Activated CD4-positive, alpha-beta T cell treated with anti-CD3 and anti-CD28 coated beads for 36 hours (primary cell): ENCODE results near the gene CRYBA2. TPM values are rescaled to one million over a fixed set of nuclear protein-coding genes. Genes with fewer than 3 reads are reported as not detected.

Experiments used
- ATAC-seq: fragments of 200-7000 bp; cut with Tn5 transposase; one replicate; pipeline ENCODE4 v1.10.0; 2021; ENCODE audit warnings: mild to moderate bottlenecking, moderate library complexity
- CTCF ChIA-PET: fragments of 350-600 bp; sonication (Branson Sonifier 250); formaldehyde crosslinking; loops from one replicate; lab custom pipeline; 2021; ENCODE audit warnings: antibody characterized with exemption; lab: Charles Lee
- POLR2A ChIA-PET: fragments of 350-600 bp; sonication (Branson Sonifier 250); formaldehyde crosslinking; loops from one replicate; lab custom pipeline; 2021; ENCODE audit warnings: antibody characterized with exemption, inconsistent platforms; lab: Charles Lee
- DNase-seq: peaks from one replicate; pipeline ENCODE4 v3.0.0-alpha.2; 2020
- H3K27ac Mint-ChIP-seq: one replicate; pipeline ENCODE4 v1.8.0; 2021; ENCODE audit warnings: mixed read lengths
- H3K27me3 Mint-ChIP-seq: one replicate; pipeline ENCODE4 v1.8.0; 2021; ENCODE audit warnings: mixed read lengths
- H3K36me3 Mint-ChIP-seq: one replicate; pipeline ENCODE4 v1.8.0; 2021; ENCODE audit warnings: low read depth, mixed read lengths
- H3K4me1 Mint-ChIP-seq: one replicate; pipeline ENCODE4 v1.8.0; 2021; ENCODE audit warnings: mixed read lengths
- H3K4me3 Mint-ChIP-seq: one replicate; pipeline ENCODE4 v1.8.0; 2021; ENCODE audit warnings: mild to moderate bottlenecking, moderate library complexity, mixed read lengths
- H3K9me3 Mint-ChIP-seq: one replicate; pipeline ENCODE4 v1.8.0; 2021; ENCODE audit warnings: low read depth, mixed read lengths
- intact Hi-C, 2 experiments: fragments of 100-400 bp; cut with DNase I in 1 of 2; cut with micrococcal nuclease in 1 of 2; formaldehyde crosslinking; loops; one replicate each; pipeline versions ENCODE4 v1.14.2 to v1.15.1; 2022 to 2024; cut with DNase I, micrococcal nuclease
- total RNA-seq, 2 experiments: library from RNA; stranded (reverse); gene quantifications; one replicate each; pipeline ENCODE4 v1.2.3, GENCODE V29; 2021

The CRYBA2 gene
- total RNA-seq, 2 experiments from 2014 or later: not detected

DNA sequence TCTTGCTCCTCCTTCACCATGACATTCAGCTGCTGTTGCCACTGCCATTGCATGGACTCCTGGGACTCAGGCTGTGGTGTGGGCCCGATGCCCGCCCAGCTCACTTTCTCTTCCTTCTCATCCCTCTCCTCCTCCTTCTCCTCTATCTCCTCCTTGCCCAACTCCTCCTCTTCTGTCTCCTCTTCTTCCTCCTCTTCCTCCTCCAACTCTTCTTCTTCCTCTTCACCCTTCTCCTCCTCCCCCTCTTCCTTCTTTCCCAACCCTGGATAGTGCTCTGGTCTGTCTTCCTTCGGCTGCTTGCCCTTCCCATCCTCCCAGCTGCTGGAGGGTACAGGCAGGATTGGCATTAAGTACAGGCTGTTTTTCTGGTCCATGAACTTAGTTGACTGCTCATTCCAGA lies 10.8 kb upstream of the CRYBA2 start:
- CTCF ChIA-PET: interaction anchor here (0.5 to 4.1 kb wide), 4 partner anchors 9 to 152 kb away, joined by 3 to 20 read pairs (median 12); no protein-coding TSS in a partner anchor

GRCh38 chr2:219003267-219003634 lies 10.0 kb upstream of the CRYBA2 start:
- DNase-seq (no peak), ATAC-seq (no peak)
- ChIA-PET CTCF (interaction anchor here (0.6 to 4.1 kb wide), 6 partner anchors 8 to 140 kb away, joined by 3 to 20 read pairs (median 4); no protein-coding TSS in a partner anchor), POLR2A (interaction anchor here (0.6 kb wide), 1 partner anchor 208 kb away, joined by 5 read pairs; no protein-coding TSS in a partner anchor)
- Mint-ChIP-seq H3K4me3 (no peak overlapping the region), H3K27me3 (peaks cover 67% of the 10 kb centered on the region), H3K36me3 (no peaks in the 10 kb centered on the region), H3K27ac (no peak overlapping the region), H3K9me3 (no peaks in the 10 kb centered on the region), H3K4me1 (peaks cover 14% of the 10 kb centered on the region)
- intact Hi-C loops: loop anchor here in 1 of 2 experiments (2.0 kb wide), 1 partner anchor 150 kb away; no protein-coding TSS in a partner anchor

More for the DNA sequence above, 10.8 kb upstream of the CRYBA2 start:
- Mint-ChIP-seq H3K27me3 (peaks cover 63% of the 10 kb centered on the region), H3K9me3 (no peaks in the 10 kb centered on the region), H3K4me3 (no peak overlapping the region), H3K4me1 (peaks cover 14% of the 10 kb centered on the region), H3K36me3 (no peaks in the 10 kb centered on the region), H3K27ac (no peak overlapping the region)
- DNase-seq (no peak), ATAC-seq (no peak)
- POLR2A ChIA-PET: no interaction called here
- intact Hi-C loops: loop anchor here in 1 of 2 experiments (2.0 kb wide), 1 partner anchor 151 kb away; no protein-coding TSS in a partner anchor

- intact Hi-C loops: loop anchor here in 1 of 2 experiments (1.0 to 2.0 kb wide), 2 partner anchors 22 to 150 kb away; no protein-coding TSS in a partner anchor
- peak overlapping the region; percentile 14 for H3K4me3 Mint-ChIP-seq
- no peak overlapping the region for H3K27ac Mint-ChIP-seq
- peaks cover 69% of the 10 kb centered on the region for H3K27me3 Mint-ChIP-seq
- H3K36me3 Mint-ChIP-seq: no peaks in the 10 kb centered on the region
- no peaks in the 10 kb centered on the region for H3K9me3 Mint-ChIP-seq
- peaks cover 14% of the 10 kb centered on the region for H3K4me1 Mint-ChIP-seq
- POLR2A ChIA-PET: no interaction called here
- CTCF ChIA-PET: interaction anchor here (0.5 to 4.1 kb wide), 11 partner anchors 12 to 641 kb away, joined by 3 to 19 read pairs (median 3); no protein-coding TSS in a partner anchor
- ATAC-seq (peak; percentile 67), DNase-seq (peak; percentile 83)
These were observed 9.4 kb upstream of the CRYBA2 start for GRCh38 chr2:219002395-219003266.

GRCh38 chr2:219001577-219002394 lies 8.6 kb upstream of the CRYBA2 start:
- Mint-ChIP-seq H3K9me3 (no peaks in the 10 kb centered on the region), H3K4me3 (no peak overlapping the region), H3K4me1 (peaks cover 14% of the 10 kb centered on the region), H3K36me3 (no peaks in the 10 kb centered on the region), H3K27me3 (peaks cover 70% of the 10 kb centered on the region), H3K27ac (no peak overlapping the region)
- CTCF ChIA-PET: interaction anchor here (0.5 to 1.5 kb wide), 11 partner anchors 11 to 600 kb away, joined by 3 to 6 read pairs (median 3); no protein-coding TSS in a partner anchor
- intact Hi-C loops: loop anchor here in 1 of 2 experiments (1.0 to 2.0 kb wide), 2 partner anchors 21 to 149 kb away; no protein-coding TSS in a partner anchor
- peak; percentile 70 for ATAC-seq
- DNase-seq: peak; percentile 80
- POLR2A ChIA-PET: no interaction called here

DNA sequence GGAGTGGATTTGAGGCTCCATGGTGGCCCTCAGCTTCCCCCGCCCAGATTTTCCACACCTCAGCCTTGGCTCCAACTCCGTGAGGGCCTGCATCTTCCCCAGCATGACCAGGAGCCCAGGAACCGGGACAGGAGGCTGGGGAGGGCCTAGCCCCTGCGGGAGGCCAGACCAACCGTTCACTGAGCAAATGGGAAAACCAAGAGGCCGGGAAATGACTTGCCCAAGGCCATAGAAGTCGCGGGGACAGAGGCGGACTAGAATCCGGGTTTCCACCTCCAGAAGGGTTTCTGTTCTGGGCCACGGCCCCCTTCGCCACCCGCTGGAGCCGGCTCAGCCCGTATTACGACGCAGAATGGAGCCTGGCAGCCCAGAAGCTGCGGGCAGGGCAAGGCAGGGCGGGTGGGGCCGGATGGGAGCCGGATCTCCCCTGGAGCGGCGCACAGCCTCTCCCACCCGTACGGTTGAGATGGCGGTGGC lies 7.9 kb upstream of the CRYBA2 start:
- CTCF ChIA-PET: interaction anchor here (0.8 to 1.5 kb wide), 4 partner anchors 21 to 600 kb away, joined by 3 to 5 read pairs (median 4); no protein-coding TSS in a partner anchor
- ATAC-seq (no peak), DNase-seq (no peak)
- intact Hi-C loops: no loop called here
- H3K27me3 Mint-ChIP-seq: peaks cover 71% of the 10 kb centered on the region
- POLR2A ChIA-PET: no interaction called here
- H3K27ac Mint-ChIP-seq: no peak overlapping the region
- H3K36me3 Mint-ChIP-seq: no peaks in the 10 kb centered on the region
- H3K4me3 Mint-ChIP-seq: no peak overlapping the region
- peaks cover 14% of the 10 kb centered on the region for H3K4me1 Mint-ChIP-seq
- no peaks in the 10 kb centered on the region for H3K9me3 Mint-ChIP-seq

DNA sequence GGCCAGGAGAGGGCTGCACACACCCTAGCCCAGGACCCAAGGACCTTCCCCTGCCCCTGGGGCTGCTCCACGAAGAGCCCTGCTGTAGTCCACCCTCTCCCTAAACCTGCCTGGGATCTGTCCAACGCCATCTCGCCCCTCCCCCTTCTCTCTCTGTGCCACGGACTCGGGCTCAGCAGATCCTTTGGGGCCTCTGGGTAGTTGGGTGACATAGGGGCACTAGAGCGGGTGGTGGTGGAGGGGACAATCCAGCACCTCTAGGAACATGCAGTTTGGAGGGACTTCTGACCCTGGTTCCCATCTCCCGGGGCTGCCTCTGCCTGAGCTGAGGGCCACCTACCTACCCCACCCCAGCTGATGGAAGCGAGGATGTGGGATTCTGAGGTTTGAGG lies 7.3 kb upstream of the CRYBA2 start:
- Mint-ChIP-seq H3K36me3 (no peaks in the 10 kb centered on the region), H3K4me3 (no peak overlapping the region), H3K27ac (no peak overlapping the region), H3K4me1 (peaks cover 14% of the 10 kb centered on the region), H3K27me3 (peaks cover 72% of the 10 kb centered on the region), H3K9me3 (no peaks in the 10 kb centered on the region)
- CTCF ChIA-PET: no interaction called here
- DNase-seq (no peak), ATAC-seq (no peak)
- intact Hi-C loops: no loop called here
- POLR2A ChIA-PET: no interaction called here

GRCh38 chr2:218999881-219000568 lies 6.8 kb upstream of the CRYBA2 start:
- no peak for DNase-seq
- H3K36me3 Mint-ChIP-seq: no peaks in the 10 kb centered on the region
- ChIA-PET POLR2A (no interaction called here), CTCF (interaction anchor here (0.6 to 1.3 kb wide), 2 partner anchors 11 to 1297 kb away, joined by 3 read pairs; no protein-coding TSS in a partner anchor)
- no peak overlapping the region for H3K4me3 Mint-ChIP-seq
- peaks cover 14% of the 10 kb centered on the region for H3K4me1 Mint-ChIP-seq
- H3K27ac Mint-ChIP-seq: no peak overlapping the region
- no peak for ATAC-seq
- intact Hi-C loops: loop anchor here in 1 of 2 experiments (5.0 kb wide), 1 partner anchor 128 kb away; no protein-coding TSS in a partner anchor
- H3K9me3 Mint-ChIP-seq: no peaks in the 10 kb centered on the region
- H3K27me3 Mint-ChIP-seq: peaks cover 72% of the 10 kb centered on the region

DNA sequence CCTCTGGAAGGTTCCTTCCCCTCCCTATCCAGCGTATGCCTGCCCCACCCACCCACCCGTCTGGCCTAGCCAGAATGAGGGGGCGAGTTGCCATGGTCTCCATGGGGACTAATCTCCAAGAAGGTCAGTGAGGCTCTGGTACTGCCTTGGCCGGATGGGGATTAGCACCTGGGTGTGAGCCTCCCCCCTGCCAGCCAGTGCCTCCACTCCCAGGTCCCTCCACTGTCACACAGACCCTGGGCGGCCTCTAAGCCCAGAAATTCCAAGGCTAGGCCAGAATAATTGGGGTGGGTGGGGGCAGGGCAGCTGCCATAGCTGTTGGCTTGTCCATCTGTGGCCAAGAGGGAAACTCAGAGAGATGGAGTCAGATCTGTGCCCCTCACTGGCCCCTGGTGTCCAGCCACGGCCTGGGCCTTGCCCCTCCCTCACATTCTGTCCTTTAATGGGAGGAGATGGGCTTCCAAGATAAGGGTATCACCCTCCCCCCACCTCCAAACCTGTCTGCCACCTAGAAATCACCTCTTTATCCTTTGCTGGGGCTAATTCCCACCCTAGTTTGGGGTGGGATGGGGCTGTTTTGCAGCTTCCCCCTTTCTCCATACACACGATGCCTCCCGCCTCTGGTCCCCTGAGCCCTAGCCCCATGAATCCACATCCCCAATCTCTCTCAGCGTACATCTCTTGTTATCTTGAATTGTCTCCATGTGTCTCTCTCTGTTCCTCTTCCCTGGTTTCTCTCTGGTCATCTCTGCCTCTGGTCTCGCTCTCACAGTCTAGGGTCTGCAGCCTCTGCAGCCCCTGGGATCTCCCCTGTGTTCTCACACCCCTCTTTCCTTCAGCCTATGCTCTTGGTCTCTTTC lies 6.0 kb upstream of the CRYBA2 start:
- DNase-seq (no peak), ATAC-seq (no peak)
- Mint-ChIP-seq H3K4me3 (no peak overlapping the region), H3K27me3 (peaks cover 71% of the 10 kb centered on the region), H3K4me1 (peaks cover 14% of the 10 kb centered on the region), H3K27ac (no peak overlapping the region), H3K36me3 (no peaks in the 10 kb centered on the region), H3K9me3 (no peaks in the 10 kb centered on the region)
- intact Hi-C loops: loop anchor here in 1 of 2 experiments (5.0 kb wide), 1 partner anchor 127 kb away; no protein-coding TSS in a partner anchor
- CTCF ChIA-PET: interaction anchor here (0.5 to 1.3 kb wide), 4 partner anchors 11 to 1297 kb away, joined by 3 to 4 read pairs (median 3); no protein-coding TSS in a partner anchor
- POLR2A ChIA-PET: no interaction called here

DNA sequence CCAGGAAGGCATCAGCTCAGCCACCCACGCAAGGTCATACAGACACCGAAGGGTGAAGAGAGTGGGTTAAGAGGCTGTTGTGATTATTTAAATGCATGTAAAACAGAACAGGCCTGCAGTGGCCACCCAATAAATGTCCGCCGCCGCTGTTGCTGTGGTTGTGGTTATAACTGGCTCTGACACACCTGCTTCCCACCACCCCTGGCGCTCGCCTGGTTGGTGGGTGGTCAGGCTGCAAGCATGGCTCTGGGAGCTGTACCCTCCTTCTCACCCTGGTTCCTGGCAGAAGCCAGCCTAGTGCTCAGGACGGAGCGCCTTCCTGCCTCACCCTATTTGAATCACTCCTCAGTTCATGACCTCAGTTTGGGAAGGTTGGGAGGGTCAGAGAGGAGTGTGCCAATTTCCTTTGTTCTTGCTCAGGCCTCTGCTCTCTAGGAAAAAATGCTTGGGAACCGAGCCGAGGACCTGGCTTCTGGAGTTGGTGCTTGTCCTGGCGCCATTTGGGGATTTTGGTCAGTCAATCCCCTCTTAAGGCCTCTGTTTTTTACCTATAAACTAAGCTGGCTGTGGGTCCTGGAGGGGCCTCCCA lies 5.3 kb upstream of the CRYBA2 start:
- Mint-ChIP-seq H3K9me3 (no peaks in the 10 kb centered on the region), H3K4me3 (no peak overlapping the region), H3K27ac (no peak overlapping the region), H3K4me1 (peaks cover 13% of the 10 kb centered on the region), H3K27me3 (peaks cover 68% of the 10 kb centered on the region), H3K36me3 (no peaks in the 10 kb centered on the region)
- no peak for DNase-seq
- intact Hi-C loops: loop anchor here in 1 of 2 experiments (5.0 kb wide), 1 partner anchor 126 kb away; no protein-coding TSS in a partner anchor
- ATAC-seq: no peak
- POLR2A ChIA-PET: no interaction called here
- CTCF ChIA-PET: interaction anchor here (0.5 to 5.3 kb wide), 4 partner anchors 12 to 297 kb away, joined by 3 to 70 read pairs (median 4); partner anchors contain the start of gene FEV
